IMR-90 (cell line): ENCODE measurements around the gene COG1. TPM values are rescaled to one million over a fixed set of nuclear protein-coding genes. Genes with fewer than 3 reads are reported as not detected.
A peak's percentile ranks its signal among the peaks of the same experiment; 100 is the strongest.

Experiments
- ATAC-seq: fragments of 200-7000 bp; cut with Tn5 transposase; 2 replicates; pipeline ENCODE4 v1.9.1; 2020; ENCODE audit warnings: low read depth, mild to moderate bottlenecking, moderate library complexity
- BruUV-seq: library from RNA; stranded (reverse); fragments of 400-500 nt; replicated peaks from 2 replicates; lab custom pipeline; 2021; lab: Mats Ljungman, UMichigan
- CTCF ChIA-PET: fragments of 300-600 bp; formaldehyde crosslinking; extraction: SDS; loops from one replicate; lab custom pipeline; 2021; ENCODE audit warnings: antibody characterized with exemption; lab: Yijun Ruan, JAX
- POLR2A ChIA-PET: fragments of 300-600 bp; sonication (Branson Sonifier 250); formaldehyde crosslinking; loops from one replicate; lab custom pipeline; 2022; ENCODE audit warnings: antibody characterized with exemption; ENCODE audit not compliant: unreplicated experiment; lab: Charles Lee
- DNase-seq: peaks from one replicate; pipeline ENCODE4 v3.0.0; 2013
- H2AFZ ChIP-seq: replicated peaks from 2 replicates; pipeline ENCODE3; 2013; ENCODE audit warnings: low read length, mild to moderate bottlenecking; ENCODE audit not compliant: poor library complexity
- H2AK5ac ChIP-seq: 2 replicates; pipeline ENCODE4 v1.6.1; 2013; ENCODE audit warnings: low read depth, low read length, inconsistent platforms
- H2AK9ac ChIP-seq: replicated peaks from 2 replicates; pipeline ENCODE3; 2013; ENCODE audit warnings: mild to moderate bottlenecking, low read depth, low read length, moderate library complexity; ENCODE audit not compliant: poor library complexity
- H2BK120ac ChIP-seq: 2 replicates; pipeline ENCODE4 v1.6.1; 2013; ENCODE audit warnings: low read depth, low read length, inconsistent platforms
- H2BK15ac ChIP-seq: 3 replicates; pipeline ENCODE4 v1.6.1; 2013; ENCODE audit warnings: low read depth, low read length, inconsistent platforms
- H2BK20ac ChIP-seq: 2 replicates; pipeline ENCODE4 v1.6.1; 2013; ENCODE audit warnings: low read depth, mild to moderate bottlenecking, inconsistent platforms, low read length, moderate library complexity
- H2BK5ac ChIP-seq: 2 replicates; pipeline ENCODE4 v1.6.1; 2013; ENCODE audit warnings: mild to moderate bottlenecking, low read depth, low read length, inconsistent platforms; ENCODE audit not compliant: poor library complexity, severe bottlenecking
- H3K14ac ChIP-seq: replicated peaks from 2 replicates; pipeline ENCODE4 v1.6.1; 2013; ENCODE audit warnings: low read depth, low read length, inconsistent platforms
- H3K18ac ChIP-seq: 2 replicates; pipeline ENCODE4 v1.6.1; 2013; ENCODE audit warnings: low read depth, low read length, control low read depth
- H3K23ac ChIP-seq: 2 replicates; pipeline ENCODE4 v1.6.1; 2013; ENCODE audit warnings: low read depth, low read length, inconsistent platforms
- H3K27ac ChIP-seq: 2 replicates; pipeline ENCODE4 v1.5.1; 2013; ENCODE audit warnings: mild to moderate bottlenecking, control low read depth, low read length; ENCODE audit not compliant: insufficient read depth
- H3K27me3 ChIP-seq: 2 replicates; pipeline ENCODE4 v1.6.1; 2013; ENCODE audit warnings: low read length; ENCODE audit not compliant: control insufficient read depth, insufficient read depth
- H3K36me3 ChIP-seq: 2 replicates; pipeline ENCODE4 v1.6.1; 2013; ENCODE audit warnings: low read length, mixed read lengths; ENCODE audit not compliant: control insufficient read depth, insufficient read depth
- H3K4ac ChIP-seq: 2 replicates; pipeline ENCODE4 v1.6.1; 2013; ENCODE audit warnings: low read depth, low read length, inconsistent platforms
- H3K4me1 ChIP-seq: 2 replicates; pipeline ENCODE4 v1.6.1; 2013; ENCODE audit warnings: low read length, mixed read lengths; ENCODE audit not compliant: control insufficient read depth, insufficient read depth
- H3K4me2 ChIP-seq: 2 replicates; pipeline ENCODE4 v1.6.1; 2013; ENCODE audit warnings: low read depth, mild to moderate bottlenecking, control low read depth, low read length, moderate library complexity
- H3K4me3 ChIP-seq: 2 replicates; pipeline ENCODE4 v1.5.1; 2013; ENCODE audit warnings: low read depth, mild to moderate bottlenecking, control low read depth, low read length, moderate library complexity; ENCODE audit not compliant: insufficient read depth
- H3K56ac ChIP-seq: 2 replicates; pipeline ENCODE4 v1.6.1; 2013; ENCODE audit warnings: low read length, inconsistent platforms; ENCODE audit not compliant: insufficient read depth; ENCODE audit errors: extremely low read depth
- H3K79me1 ChIP-seq, 2 experiments: 2 replicates each; pipeline ENCODE4 v1.6.1; 2013; ENCODE audit warnings: low read length in 2 of 2, inconsistent platforms in 1 of 2, low read depth in 1 of 2
- H3K9ac ChIP-seq: 2 replicates; pipeline ENCODE4 v1.6.1; 2013; ENCODE audit warnings: low read depth, low read length, control low read depth
- H3K9me1 ChIP-seq: 2 replicates; pipeline ENCODE4 v1.6.1; 2013; ENCODE audit warnings: low read length, inconsistent platforms; ENCODE audit not compliant: insufficient read depth
- H3K9me3 ChIP-seq: 2 replicates; pipeline ENCODE4 v1.6.1; 2013; ENCODE audit warnings: low read length; ENCODE audit not compliant: control insufficient read depth, insufficient read depth
- H4K20me1 ChIP-seq: 2 replicates; pipeline ENCODE4 v1.6.1; 2013; ENCODE audit warnings: low read length, inconsistent platforms; ENCODE audit not compliant: insufficient read depth
- H4K5ac ChIP-seq: 2 replicates; pipeline ENCODE4 v1.6.1; 2013; ENCODE audit warnings: mild to moderate bottlenecking, low read depth, low read length, control low read depth
- H4K8ac ChIP-seq, 2 experiments: 2 replicates each; pipeline ENCODE4 v1.6.1; 2013; ENCODE audit warnings: low read depth in 2 of 2, low read length in 2 of 2, control low read depth in 1 of 2, inconsistent platforms in 1 of 2
- H4K91ac ChIP-seq: 2 replicates; pipeline ENCODE4 v1.6.1; 2013; ENCODE audit warnings: low read depth, low read length, inconsistent platforms; ENCODE audit not compliant: insufficient read depth
- BHLHE40 ChIP-seq: fragments of 150-350 bp; IDR thresholded peaks from 2 replicates; pipeline ENCODE4 v1.6.1; 2016; ENCODE audit warnings: mild to moderate bottlenecking, low read depth, low read length
- CEBPB ChIP-seq: IDR thresholded peaks from 2 replicates; pipeline ENCODE4 v1.6.1; 2012; ENCODE audit warnings: low read depth, low read length, improper control_type of control experiment
- CTCF ChIP-seq: conservative IDR thresholded peaks from 2 replicates; pipeline ENCODE4 v1.5.1; 2012; ENCODE audit warnings: mild to moderate bottlenecking, low read depth, low read length, improper control_type of control experiment
- MAFK ChIP-seq: IDR thresholded peaks from 2 replicates; pipeline ENCODE4 v1.6.1; 2012; ENCODE audit warnings: low read depth, low read length, improper control_type of control experiment
- MXI1 ChIP-seq: IDR thresholded peaks from 2 replicates; pipeline ENCODE4 v1.6.1; 2012; ENCODE audit warnings: low read depth, mild to moderate bottlenecking, low read length, moderate library complexity, borderline replicate concordance
- NFE2L2 ChIP-seq: fragments of 150-350 bp; IDR thresholded peaks from 2 replicates; pipeline ENCODE4 v1.6.1; 2016; ENCODE audit warnings: low read depth, mild to moderate bottlenecking, low read length
- POLR2A ChIP-seq: IDR thresholded peaks from 2 replicates; pipeline ENCODE4 v1.6.1; 2012; ENCODE audit warnings: mild to moderate bottlenecking, low read depth, low read length
- RAD21 ChIP-seq: IDR thresholded peaks from 2 replicates; pipeline ENCODE4 v1.6.1; 2012; ENCODE audit warnings: low read length, improper control_type of control experiment
- SMC3 ChIP-seq: fragments of 150-350 bp; IDR thresholded peaks from 2 replicates; pipeline ENCODE4 v1.6.1; 2016; ENCODE audit warnings: low read depth, mild to moderate bottlenecking, antibody characterized with exemption, low read length, moderate library complexity
- USF2 ChIP-seq: fragments of 150-350 bp; IDR thresholded peaks from 2 replicates; pipeline ENCODE4 v1.6.1; 2017; ENCODE audit warnings: mild to moderate bottlenecking, antibody characterized with exemption, low read length, low read depth
- WGBS, 2 experiments: methylation state at CpG; one replicate each; pipeline versions ENCODE4 v1.1.5 to v1.1.7; 2013; ENCODE audit warnings: missing lambda C conversion rate in 2 of 2; ENCODE audit not compliant: insufficient read length in 1 of 2; ENCODE audit errors: extremely low coverage in 2 of 2; 5-methylcytosine and 5-hydroxymethylcytosine counted together
- dilution Hi-C: fragments of 300-500 bp; cut with HindIII; formaldehyde crosslinking; loops from one replicate; pipeline ENCODE4 v1.14.3; 2018; ENCODE audit warnings: low sequenced_read_pairs; ENCODE audit not compliant: unreplicated experiment
- in situ Hi-C: fragments of 300-500 bp; cut with MboI; formaldehyde crosslinking; loops from 3 replicates; pipeline ENCODE4 v1.14.3; 2019; ENCODE audit warnings: low sequenced_read_pairs, inconsistent platforms, mixed read lengths
- intact Hi-C: fragments of 100-400 bp; cut with micrococcal nuclease; formaldehyde crosslinking; loops from 2 replicates; pipeline ENCODE4 v1.10.0; 2022
- polyA plus RNA-seq, 3 experiments: library from polyadenylated mRNA; depleted of rRNA; stranded (reverse); fragments of >200 nt; gene quantifications; 2 replicates each; pipeline ENCODE4 v1.2.3, GENCODE V29; 2012; ENCODE audit warnings: low replicate concordance in 1 of 3
- total RNA-seq: library from RNA; depleted of rRNA; stranded (reverse); fragments of >200 nt; gene quantifications from 2 replicates; pipeline ENCODE4 v1.2.3, GENCODE V29; 2012

COG1 gene
- total and polyA plus RNA-seq, 2 of the 4 experiments (the other 2 are of a cell fraction) = 18.3 to 35.1 TPM

- peak overlapping the region; percentile 18; the same call in 1 of the 2 replicates for H3K4ac ChIP-seq
- no peak for DNase-seq
- in situ Hi-C loops = no loop called here
- TF ChIP-seq NFE2L2 (no peak), POLR2A (no peak), USF2 (no peak), BHLHE40 (no peak), RAD21 (no peak), MXI1 (no peak), CTCF (no peak), CEBPB (no peak), MAFK (no peak), SMC3 (no peak)
- peaks cover 37 to 69% of the 10 kb centered on the region in 2 experiments for H3K79me1 ChIP-seq
- H4K20me1 ChIP-seq = peaks cover 14% of the 10 kb centered on the region; the same call in 1 of the 2 replicates
- no peaks in the 10 kb centered on the region for H3K27me3 ChIP-seq
- no peak overlapping the region for H3K14ac ChIP-seq
- no peak overlapping the region for H2BK120ac ChIP-seq
- BruUV-seq = no TSS peak
- H2BK5ac ChIP-seq = no peak overlapping the region
- dilution Hi-C loops = no loop called here
- peaks cover 16% of the 10 kb centered on the region for H3K4me1 ChIP-seq
- no peak overlapping the region for H2BK20ac ChIP-seq
- H2AK5ac ChIP-seq = 0 out of 2 replicates have a peak overlapping the region, but pooled peaks have one; percentile 30
- H3K56ac ChIP-seq = no peak overlapping the region
- H3K27ac ChIP-seq = peak overlapping the region; percentile 31; the same call in 1 of the 2 replicates
- CTCF ChIA-PET = no interaction called here
- no peaks in the 10 kb centered on the region for H3K9me3 ChIP-seq
- WGBS, 2 experiments = 80% methylated on average over 1 of the region's 6 CpGs; no CpG with 5 or more reads in 1 of the 2 experiments
- ATAC-seq = no peak
- no peak overlapping the region; the same call in 1 of the 2 replicates for H3K4me2 ChIP-seq
- no peak overlapping the region for H4K91ac ChIP-seq
- H3K18ac ChIP-seq = no peak overlapping the region
- intact Hi-C loops = loop anchor here (5.0 kb wide), 2 partner anchors 503 to 668 kb away; no protein-coding TSS in a partner anchor
- no peak overlapping the region for H2BK15ac ChIP-seq
- no peak overlapping the region for H3K23ac ChIP-seq
- H4K8ac ChIP-seq = 0 out of 4 replicates have a peak overlapping the region, but pooled peaks of 1 of the 2 experiments have one; percentile 2
- no peak overlapping the region for H3K4me3 ChIP-seq
- no peak overlapping the region for H2AFZ ChIP-seq
- no peak overlapping the region for H2AK9ac ChIP-seq
- H4K5ac ChIP-seq = no peak overlapping the region
- POLR2A ChIA-PET = no interaction called here
- H3K36me3 ChIP-seq = no peaks in the 10 kb centered on the region
- no peak overlapping the region for H3K9ac ChIP-seq
- peaks cover 10% of the 10 kb centered on the region for H3K9me1 ChIP-seq
Observed at GRCh38 chr17:73230088-73230487, 37.2 kb downstream of the COG1 start.
